ENCODE data around the gene TCEANC2.

- no peak for TF ChIP-seq CTCF (conservative IDR thresholded peaks at IDR 0.05 in 1 of 2, IDR thresholded peaks at IDR 0.05 in 1 of 2; ENCODE audit: low read depth in 1 of 2, low read length in 2 of 2)
- no peak for TF ChIP-seq EZH2 (IDR thresholded peaks at IDR 0.05; ENCODE audit: low read length, missing control alignments)
Observed at GRCh38 chr1:54096227-54096876, 42.9 kb downstream of the TCEANC2 start.

Data from fibroblast of lung (primary cell).